DOHH2 (cell line): ENCODE measurements around the gene BRD2.

Experiments used
- H3F3A ChIP-seq: fragments of 200-600 bp; sonication (generic), shearing (Covaris generic); 2 replicates; pipeline ENCODE4 v1.6.0; 2016; ENCODE audit warnings: antibody characterized with exemption, mild to moderate bottlenecking; ENCODE audit not compliant: control insufficient read depth, insufficient read depth
- H3K27ac ChIP-seq: fragments of 200-600 bp; sonication (generic); 2 replicates; pipeline ENCODE4 v1.5.1; 2014; ENCODE audit warnings: low read depth, mild to moderate bottlenecking, low read length, moderate library complexity
- H3K27me3 ChIP-seq: fragments of 200-600 bp; sonication (generic); 2 replicates; pipeline ENCODE4 v1.6.1; 2014; ENCODE audit warnings: mild to moderate bottlenecking, low read length, mixed read lengths; ENCODE audit not compliant: control insufficient read depth
- H3K36me3 ChIP-seq: fragments of 200-600 bp; sonication (generic); 2 replicates; pipeline ENCODE4 v1.6.1; 2014; ENCODE audit warnings: mild to moderate bottlenecking, low read length, moderate library complexity, mixed read lengths; ENCODE audit not compliant: control insufficient read depth
- H3K4me1 ChIP-seq: fragments of 200-600 bp; sonication (generic); 2 replicates; pipeline ENCODE4 v1.6.1; 2014; ENCODE audit warnings: mild to moderate bottlenecking, low read length, mixed read lengths; ENCODE audit not compliant: control insufficient read depth
- H3K4me2 ChIP-seq: fragments of 200-600 bp; sonication (generic); 2 replicates; pipeline ENCODE4 v1.6.0; 2014; ENCODE audit warnings: mild to moderate bottlenecking, low read length, moderate library complexity
- H3K4me3 ChIP-seq: fragments of 200-600 bp; sonication (generic); 2 replicates; pipeline ENCODE4 v1.5.1; 2014; ENCODE audit warnings: mild to moderate bottlenecking, low read length, mixed read lengths
- H3K79me2 ChIP-seq: fragments of 200-600 bp; sonication (generic); 2 replicates; pipeline ENCODE4 v1.6.1; 2014; ENCODE audit warnings: mild to moderate bottlenecking, low read length, mixed read lengths; ENCODE audit not compliant: control insufficient read depth
- H3K9me2 ChIP-seq: fragments of 200-600 bp; sonication (generic); replicated peaks from 2 replicates; pipeline ENCODE4 v1.6.1; 2014; ENCODE audit warnings: mild to moderate bottlenecking, low read length, mixed read lengths; ENCODE audit not compliant: control insufficient read depth
- H3K9me3 ChIP-seq: fragments of 200-600 bp; sonication (generic); 2 replicates; pipeline ENCODE4 v1.6.1; 2014; ENCODE audit warnings: antibody characterized with exemption, low read length, mixed read lengths; ENCODE audit not compliant: control insufficient read depth, insufficient read depth
- H4K20me1 ChIP-seq: fragments of 200-600 bp; sonication (generic); 2 replicates; pipeline ENCODE4 v1.6.0; 2014; ENCODE audit warnings: low read depth, mild to moderate bottlenecking, antibody characterized with exemption, low read length, moderate library complexity; ENCODE audit not compliant: control insufficient read depth, insufficient read depth
- EZH2phosphoT487 ChIP-seq: fragments of 200-600 bp; sonication (generic); IDR thresholded peaks from 2 replicates; pipeline ENCODE4 v1.6.1; 2017; ENCODE audit warnings: borderline replicate concordance, mild to moderate bottlenecking, antibody characterized with exemption, low read length, moderate library complexity, mixed read lengths
- TF ChIP-seq, protein P1 (sequence below): fragments of 200-600 bp; sonication (generic); IDR thresholded peaks from one replicate; pipeline ENCODE4 v1.5.1; 2014; ENCODE audit warnings: antibody characterized with exemption, mild to moderate bottlenecking, low read depth, low read length; ENCODE audit not compliant: poor library complexity, severe bottlenecking

Gene BRD2

DNA sequence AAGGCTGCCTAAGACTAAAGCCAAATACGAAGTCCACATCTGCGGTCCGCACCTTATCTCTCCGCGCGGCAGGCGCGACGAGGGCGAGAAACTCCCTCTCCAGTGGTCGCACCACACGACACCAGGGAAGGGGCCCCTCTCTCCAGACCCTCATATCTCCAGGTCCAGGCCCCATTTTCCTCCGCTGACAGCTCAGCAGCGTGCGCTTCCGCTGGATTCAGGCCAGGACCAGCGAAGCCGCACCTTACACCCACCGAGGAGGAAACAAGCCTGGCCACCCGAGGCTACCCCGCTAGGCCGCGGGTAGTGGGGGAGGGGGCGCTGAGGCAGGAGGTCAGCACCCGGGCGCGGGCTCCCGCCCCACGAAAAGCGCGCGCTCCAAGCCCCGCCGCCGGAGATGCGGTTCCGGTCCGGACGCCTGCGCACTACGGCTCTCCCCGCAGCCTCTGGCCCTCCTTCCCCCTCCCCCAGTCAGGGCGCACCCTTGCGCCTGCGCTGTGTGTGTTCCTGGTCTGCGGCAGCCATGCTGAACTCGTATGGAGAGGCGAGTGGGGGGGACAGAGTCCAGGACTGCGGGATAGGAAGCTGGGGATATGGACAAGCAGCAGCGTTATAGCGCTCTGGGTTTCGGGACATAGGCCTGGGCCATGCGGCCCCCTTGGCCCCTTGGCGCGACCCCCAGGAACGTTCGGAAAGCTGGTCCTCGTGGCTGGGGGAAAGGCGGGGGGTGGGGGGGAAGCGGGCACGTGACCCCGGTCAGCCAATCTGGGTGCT lies at the start of gene BRD2:
Gene BRD2, plus strand, starts transcription at position 502 of the 774 bp plus-strand sequence. CDS start 4,305 bp downstream, outside the sequence.
- Histone ChIP-seq H3F3A (peaks cover 50% of the 10 kb centered on the region), H3K4me1 (peaks cover 47% of the 10 kb centered on the region)

DNA sequence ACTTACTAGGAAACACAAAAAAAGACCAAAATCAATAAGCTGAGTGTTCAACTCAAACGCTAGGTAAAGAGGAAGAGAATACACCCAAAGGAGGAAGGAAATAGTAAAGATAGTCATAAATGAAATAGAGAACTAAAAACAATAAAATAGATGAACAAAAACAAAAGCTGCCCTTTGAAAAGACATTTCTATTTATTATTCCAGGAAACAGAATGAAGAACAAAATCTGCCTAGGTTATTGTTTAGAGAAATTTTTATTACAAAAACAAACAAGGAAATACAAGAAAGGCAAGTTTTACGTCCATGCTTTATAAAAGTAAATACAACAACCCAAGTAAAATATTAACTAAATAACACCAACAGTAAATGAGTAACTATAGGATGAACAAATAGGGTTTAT lies 47.7 kb upstream of the BRD2 start:
- H3K27ac ChIP-seq = peak overlapping the region; percentile 43
- H3K79me2 ChIP-seq = no peaks in the 10 kb centered on the region
- no peaks in the 10 kb centered on the region for H3K9me3 ChIP-seq
- peaks cover 7% of the 10 kb centered on the region; the same call in 1 of the 2 replicates for H3F3A ChIP-seq
- H4K20me1 ChIP-seq = no peaks in the 10 kb centered on the region
- no peaks in the 10 kb centered on the region for H3K36me3 ChIP-seq
- TF ChIP-seq, protein P1, sequence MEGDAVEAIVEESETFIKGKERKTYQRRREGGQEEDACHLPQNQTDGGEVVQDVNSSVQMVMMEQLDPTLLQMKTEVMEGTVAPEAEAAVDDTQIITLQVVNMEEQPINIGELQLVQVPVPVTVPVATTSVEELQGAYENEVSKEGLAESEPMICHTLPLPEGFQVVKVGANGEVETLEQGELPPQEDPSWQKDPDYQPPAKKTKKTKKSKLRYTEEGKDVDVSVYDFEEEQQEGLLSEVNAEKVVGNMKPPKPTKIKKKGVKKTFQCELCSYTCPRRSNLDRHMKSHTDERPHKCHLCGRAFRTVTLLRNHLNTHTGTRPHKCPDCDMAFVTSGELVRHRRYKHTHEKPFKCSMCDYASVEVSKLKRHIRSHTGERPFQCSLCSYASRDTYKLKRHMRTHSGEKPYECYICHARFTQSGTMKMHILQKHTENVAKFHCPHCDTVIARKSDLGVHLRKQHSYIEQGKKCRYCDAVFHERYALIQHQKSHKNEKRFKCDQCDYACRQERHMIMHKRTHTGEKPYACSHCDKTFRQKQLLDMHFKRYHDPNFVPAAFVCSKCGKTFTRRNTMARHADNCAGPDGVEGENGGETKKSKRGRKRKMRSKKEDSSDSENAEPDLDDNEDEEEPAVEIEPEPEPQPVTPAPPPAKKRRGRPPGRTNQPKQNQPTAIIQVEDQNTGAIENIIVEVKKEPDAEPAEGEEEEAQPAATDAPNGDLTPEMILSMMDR = no peak
- H3K9me2 ChIP-seq = no peaks in the 10 kb centered on the region
- H3K4me3 ChIP-seq = peak overlapping the region; percentile 32
- H3K4me1 ChIP-seq = peaks cover 63% of the 10 kb centered on the region
- no peaks in the 10 kb centered on the region for H3K27me3 ChIP-seq
- H3K4me2 ChIP-seq = peak overlapping the region; percentile 56

More for the DNA sequence above, at the start of gene BRD2:
- H3K27ac ChIP-seq = peak within 1 kb of the TSS; percentile 96
- H4K20me1 ChIP-seq = peaks cover 11% of the 10 kb centered on the region
- H3K9me3 ChIP-seq = no peaks in the 10 kb centered on the region
- H3K4me2 ChIP-seq = peak within 1 kb of the TSS; percentile 91
- peak within 1 kb of the TSS; percentile 90 for H3K4me3 ChIP-seq
- peaks cover 72% of the 10 kb centered on the region for H3K79me2 ChIP-seq
- TF ChIP-seq, protein P1 = no peak
- no peaks in the 10 kb centered on the region for H3K27me3 ChIP-seq
- no peaks in the 10 kb centered on the region for H3K9me2 ChIP-seq
- peaks cover 50% of the 10 kb centered on the region for H3K36me3 ChIP-seq

DNA sequence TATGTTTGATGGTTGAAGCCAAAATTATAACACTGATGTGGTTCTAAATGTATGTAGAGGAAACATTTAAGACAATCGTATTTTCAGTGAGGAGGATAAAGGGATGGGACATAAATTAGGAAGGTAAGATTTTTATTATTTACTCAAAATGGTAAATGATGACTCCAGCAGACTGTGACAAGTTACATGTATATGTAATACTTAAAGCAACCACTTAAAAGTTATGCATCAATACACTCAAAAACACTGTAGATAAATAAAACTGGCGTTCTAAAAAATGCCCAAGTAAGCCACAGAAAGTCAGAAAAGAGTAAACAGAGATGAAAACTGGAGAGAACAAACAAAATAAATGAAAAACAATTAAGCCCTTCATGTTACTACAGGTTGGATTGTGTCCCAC lies 46.3 kb upstream of the BRD2 start:
- peak overlapping the region; percentile 56 for H3K4me2 ChIP-seq

More for the DNA sequence above, 46.3 kb upstream of the BRD2 start:
- Histone ChIP-seq H3K36me3 (no peaks in the 10 kb centered on the region), H3K79me2 (no peaks in the 10 kb centered on the region), H3K27ac (peak overlapping the region; percentile 44), H3K9me2 (no peaks in the 10 kb centered on the region), H3F3A (peaks cover 7% of the 10 kb centered on the region; the same call in 1 of the 2 replicates), H3K9me3 (no peaks in the 10 kb centered on the region), H3K27me3 (no peaks in the 10 kb centered on the region), H3K4me1 (peaks cover 52% of the 10 kb centered on the region), H4K20me1 (no peaks in the 10 kb centered on the region), H3K4me3 (peak overlapping the region; percentile 37)
- TF ChIP-seq, protein P1 = no peak
- no peak for TF ChIP-seq EZH2phosphoT487
